Testis (tissue), 3 donors: Measurements from ENCODE around the gene EFCAB7. TPM values are rescaled to one million over a fixed set of nuclear protein-coding genes. Genes with fewer than 3 reads are reported as not detected.
A peak's percentile ranks its signal among the peaks of the same experiment; 100 is the strongest.
"Not testable (repeated sequence)": the region's sequence is repeated elsewhere in the genome, so short reads cannot be mapped to it uniquely, and the experiment has no call there.

Source experiments
- DNase-seq: peaks from one replicate; pipeline ENCODE4 v3.0.0-alpha.2; 2019
- H3K27ac ChIP-seq, 2 donors: fragments of 200-600 bp; sonication (generic); one replicate each; pipeline ENCODE4 v1.5.1; 2019
- H3K27me3 ChIP-seq: fragments of 200-600 bp; sonication (generic); one replicate; pipeline ENCODE4 v1.5.1; 2019
- H3K36me3 ChIP-seq: fragments of 200-600 bp; sonication (generic); one replicate; pipeline ENCODE4 v1.5.1; 2017; ENCODE audit warnings: low read depth; ENCODE audit errors: missing control alignments
- H3K4me1 ChIP-seq: fragments of 200-600 bp; sonication (generic); one replicate; pipeline ENCODE4 v1.5.1; 2019
- H3K4me3 ChIP-seq, 2 donors: fragments of 200-600 bp; sonication (generic); one replicate each; pipeline ENCODE4 v1.5.1; 2017 to 2019
- H3K9me3 ChIP-seq: fragments of 200-600 bp; sonication (generic); one replicate; pipeline ENCODE4 v1.5.1; 2017
- CTCF ChIP-seq, 3 experiments: fragments of 450-650 bp in 2 of 3; fragments of 200-600 bp in 1 of 3; sonication (generic) in 1 of 3; IDR thresholded peaks; one replicate each; pipeline ENCODE4 v1.5.1; 2016 to 2019; ENCODE audit warnings: antibody characterized with exemption in 3 of 3, mild to moderate bottlenecking in 2 of 3, moderate library complexity in 1 of 3
- POLR2A ChIP-seq: fragments of 450-650 bp; IDR thresholded peaks from one replicate; pipeline ENCODE4 v1.6.1; 2017; ENCODE audit warnings: antibody characterized with exemption, mild to moderate bottlenecking, moderate library complexity
- WGBS, 2 donors: methylation state at CpG; one replicate each; pipeline ENCODE4 v1.1.5; 2018; 5-methylcytosine and 5-hydroxymethylcytosine counted together
- intact Hi-C: fragments of 100-400 bp; cut with DNase I; formaldehyde crosslinking; loops from one replicate; pipeline ENCODE4 v1.15.1; 2023; ENCODE audit warnings: low total_unique reads
- polyA plus RNA-seq: library from polyadenylated mRNA; stranded (reverse); fragments of 350-450 nt; fragmentation: Illumina TruSeq; extraction: RNeasy Lipid Tissue Mini Kit (QIAGEN cat#74804); gene quantifications from one replicate; pipeline ENCODE4 v1.2.3, GENCODE V29; 2014; ENCODE audit warnings: low read depth, low replicate concordance; ENCODE audit not compliant: insufficient read depth
- total RNA-seq, 2 donors: library from RNA; depleted of rRNA; stranded (reverse); fragments of >200 nt; gene quantifications; one replicate each; pipeline ENCODE4 v1.2.3, GENCODE V29; 2016

Gene EFCAB7
- total and polyA plus RNA-seq, 3 donors from 2014 or later: 15.2 to 18.2 (median 15.6) TPM

- 78% methylated on average over 4 of the region's 4 CpGs for WGBS, 2 donors
- DNase-seq: no peak
- H3K27me3 ChIP-seq: no peaks in the 10 kb centered on the region
- H3K4me1 ChIP-seq: no peaks in the 10 kb centered on the region
- no peak overlapping the region for H3K4me3 ChIP-seq
- H3K36me3 ChIP-seq: no peaks in the 10 kb centered on the region
- peak; percentile 36 to 98 (median 56) for TF ChIP-seq CTCF (IDR thresholded peaks at IDR 0.05)
- TF ChIP-seq POLR2A: no peak
- intact Hi-C loops: no loop called here
- H3K9me3 ChIP-seq: no peaks in the 10 kb centered on the region
- no peak overlapping the region for H3K27ac ChIP-seq
These were observed 52.1 kb downstream of the EFCAB7 start for GRCh38 chr1:63575340-63575826.

- H3K4me1 ChIP-seq, H3K36me3 ChIP-seq, H3K27ac ChIP-seq, H3K27me3 ChIP-seq, DNase-seq, H3K9me3 ChIP-seq, H3K4me3 ChIP-seq, intact Hi-C loops: not testable (repeated sequence)
- 86 to 96% methylated on average over 1 of the region's 1 CpG for WGBS, 2 donors
These were observed 63.0 kb downstream of the EFCAB7 start for GRCh38 chr1:63586326-63586725.

GRCh38 chr1:63590166-63590560, 66.8 kb downstream of the EFCAB7 start:
- no peaks in the 10 kb centered on the region for H3K9me3 ChIP-seq
- H3K27me3 ChIP-seq: no peaks in the 10 kb centered on the region
- H3K27ac ChIP-seq: no peak overlapping the region
- H3K4me3 ChIP-seq: no peak overlapping the region
- no peak for TF ChIP-seq CTCF (IDR thresholded peaks at IDR 0.05)
- no peak for TF ChIP-seq POLR2A
- DNase-seq: no peak
- peaks cover 11% of the 10 kb centered on the region for H3K4me1 ChIP-seq
- 31 to 45% methylated on average over 3 of the region's 3 CpGs for WGBS, 2 donors
- intact Hi-C loops: no loop called here
- H3K36me3 ChIP-seq: no peaks in the 10 kb centered on the region

GRCh38 chr1:63592536-63593302, 69.4 kb downstream of the EFCAB7 start:
- no peak for TF ChIP-seq POLR2A
- no peak for TF ChIP-seq CTCF (IDR thresholded peaks at IDR 0.05)
- intact Hi-C loops: no loop called here
- Histone ChIP-seq H3K4me1 (peaks cover 11% of the 10 kb centered on the region), H3K27ac (peak overlapping the region; percentile 81 to 94), H3K36me3 (no peaks in the 10 kb centered on the region), H3K27me3 (no peaks in the 10 kb centered on the region), H3K9me3 (no peaks in the 10 kb centered on the region), H3K4me3 (peak overlapping the region; percentile 89 to 93)
- 19 to 21% methylated on average over 14 to 18 of the region's 18 CpGs for WGBS, 2 donors
- no peak for DNase-seq

GRCh38 chr1:63593303-63593885, 70.1 kb downstream of the EFCAB7 start, which contains the start of gene PGM1:
Gene PGM1 (plus strand): TSS chr1:63593411. CDS start chr1:63593489, 78 bp downstream.
- H3K4me3 ChIP-seq: peak within 1 kb of the TSS; percentile 89 to 93
- peak within 1 kb of the TSS; percentile 81 to 94 for H3K27ac ChIP-seq
- WGBS, 2 donors: 0% methylated on average over 64 of the region's 64 CpGs; no CpG with 5 or more reads in 1 of the 2 donors
- TF ChIP-seq POLR2A (no peak), CTCF (IDR thresholded peaks at IDR 0.05) (no peak)
- peak; percentile 88 for DNase-seq
- H3K4me1 ChIP-seq: peaks cover 11% of the 10 kb centered on the region
- H3K36me3 ChIP-seq: no peaks in the 10 kb centered on the region
- H3K27me3 ChIP-seq: no peaks in the 10 kb centered on the region
- intact Hi-C loops: no loop called here
- H3K9me3 ChIP-seq: no peaks in the 10 kb centered on the region
